UCSD-AML1 (cell line): Measurements from ENCODE around the gene TSPEAR.
"Not testable (repeated sequence)": the region's sequence is repeated elsewhere in the genome, so short reads cannot be mapped to it uniquely, and the experiment has no call there.

Source experiments
- DNase-seq: peaks from one replicate; lab custom pipeline; 2025; ENCODE audit not compliant: unreplicated experiment; lab: John Stamatoyannopoulos, UW

TSPEAR gene

DNA sequence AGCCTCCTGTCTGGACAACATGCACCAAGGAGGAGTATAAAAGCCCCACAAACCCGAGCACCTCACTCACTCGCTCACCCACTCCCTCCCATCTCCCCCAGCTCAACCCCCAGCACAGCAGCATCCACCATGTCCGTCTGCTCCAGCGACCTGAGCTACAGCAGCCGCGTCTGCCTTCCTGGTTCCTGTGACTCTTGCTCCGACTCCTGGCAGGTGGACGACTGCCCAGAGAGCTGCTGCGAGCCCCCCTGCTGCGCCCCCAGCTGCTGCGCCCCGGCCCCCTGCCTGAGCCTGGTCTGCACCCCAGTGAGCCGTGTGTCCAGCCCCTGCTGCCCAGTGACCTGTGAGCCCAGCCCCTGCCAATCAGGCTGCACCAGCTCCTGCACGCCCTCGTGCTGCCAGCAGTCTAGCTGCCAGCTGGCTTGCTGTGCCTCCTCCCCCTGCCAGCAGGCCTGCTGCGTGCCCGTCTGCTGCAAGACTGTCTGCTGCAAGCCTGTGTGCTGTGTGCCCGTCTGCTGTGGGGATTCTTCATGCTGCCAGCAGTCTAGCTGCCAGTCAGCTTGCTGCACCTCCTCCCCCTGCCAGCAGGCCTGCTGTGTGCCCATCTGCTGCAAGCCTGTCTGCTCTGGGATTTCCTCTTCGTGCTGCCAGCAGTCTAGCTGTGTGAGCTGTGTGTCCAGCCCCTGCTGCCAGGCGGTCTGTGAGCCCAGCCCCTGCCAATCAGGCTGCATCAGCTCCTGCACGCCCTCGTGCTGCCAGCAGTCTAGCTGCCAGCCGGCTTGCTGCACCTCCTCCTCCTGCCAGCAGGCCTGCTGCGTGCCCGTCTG, 137.5 kb downstream of the TSPEAR start, which contains the start of gene KRTAP10-4:
TSS of gene KRTAP10-4 (plus strand) at position 100 of the 827 bp plus-strand sequence. CDS start at position 130, 30 bp downstream.
- not testable (repeated sequence) for DNase-seq

DNA sequence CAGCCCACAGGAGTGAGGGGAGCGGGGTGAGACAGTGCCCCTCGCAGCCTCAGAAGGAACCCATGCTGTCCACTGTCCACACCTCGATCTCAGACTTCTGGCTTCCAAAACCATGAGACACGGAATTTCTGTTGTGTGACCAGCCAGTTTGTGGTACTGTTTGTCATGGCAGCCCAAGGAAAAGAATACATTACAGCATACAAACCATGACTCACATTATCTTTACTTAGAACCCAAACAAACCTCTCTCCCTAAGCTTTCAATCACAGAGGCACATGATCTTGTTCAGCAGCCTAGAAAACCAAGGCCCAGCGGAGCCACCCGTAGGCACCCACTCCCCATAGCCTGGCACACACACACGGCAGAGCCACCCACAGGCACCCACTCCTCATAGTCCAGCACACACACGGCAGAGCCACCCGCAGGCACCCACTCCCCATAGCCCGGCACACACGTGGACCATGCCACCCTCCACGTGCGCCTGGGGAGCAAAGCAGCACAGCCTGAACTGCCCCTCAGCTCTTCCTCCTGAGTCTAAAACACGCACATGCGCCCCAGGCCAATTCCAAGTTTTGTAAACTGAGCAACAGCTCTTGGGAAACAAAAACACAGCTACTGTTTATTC, 138.3 kb downstream of the TSPEAR start:
- no peak for DNase-seq

DNA sequence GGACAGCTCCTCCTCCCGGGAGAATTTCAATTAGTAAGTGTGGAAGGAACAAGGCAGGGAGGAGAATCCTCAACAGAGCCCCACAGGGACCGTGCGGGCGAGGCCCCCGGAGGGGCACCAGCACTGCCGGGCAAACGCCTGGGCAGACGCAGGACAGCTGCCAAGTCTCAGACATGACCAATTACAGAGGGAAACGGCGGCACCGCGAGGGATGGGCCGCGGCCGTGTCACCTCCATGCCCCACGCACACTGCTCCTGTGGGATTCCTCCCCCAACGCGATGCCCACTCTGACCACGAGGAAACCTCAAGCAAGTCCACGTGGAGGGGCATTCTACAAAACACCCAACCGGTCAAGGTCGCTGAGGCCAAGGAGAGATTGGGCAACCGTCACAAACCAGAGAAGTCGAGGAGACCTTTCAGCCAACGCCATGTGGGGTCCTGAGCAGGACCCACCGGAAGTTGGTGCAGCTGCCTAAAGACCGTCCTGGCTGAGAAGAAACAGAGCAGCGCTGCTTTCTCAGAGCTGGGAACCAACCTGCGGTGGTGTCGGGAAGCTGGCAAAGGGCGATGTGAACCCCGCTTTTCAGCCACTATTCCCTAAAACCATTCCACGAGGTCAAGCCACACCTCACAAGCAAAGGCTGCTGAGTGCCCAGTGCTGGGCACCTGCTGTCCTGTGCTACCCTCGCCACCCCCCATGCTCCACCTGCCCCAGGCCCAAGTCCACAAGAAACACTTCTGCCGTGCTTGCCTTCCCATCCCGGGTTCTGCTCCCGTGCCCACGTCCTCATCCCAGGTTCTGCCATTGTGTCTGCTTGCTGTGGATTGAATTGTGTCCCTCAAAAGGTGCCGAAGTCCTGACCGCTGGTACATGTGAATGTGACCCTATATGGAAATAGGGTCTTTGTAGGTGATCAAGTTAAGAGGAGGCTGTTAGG, 139.3 kb downstream of the TSPEAR start:
- no peak for DNase-seq

DNA sequence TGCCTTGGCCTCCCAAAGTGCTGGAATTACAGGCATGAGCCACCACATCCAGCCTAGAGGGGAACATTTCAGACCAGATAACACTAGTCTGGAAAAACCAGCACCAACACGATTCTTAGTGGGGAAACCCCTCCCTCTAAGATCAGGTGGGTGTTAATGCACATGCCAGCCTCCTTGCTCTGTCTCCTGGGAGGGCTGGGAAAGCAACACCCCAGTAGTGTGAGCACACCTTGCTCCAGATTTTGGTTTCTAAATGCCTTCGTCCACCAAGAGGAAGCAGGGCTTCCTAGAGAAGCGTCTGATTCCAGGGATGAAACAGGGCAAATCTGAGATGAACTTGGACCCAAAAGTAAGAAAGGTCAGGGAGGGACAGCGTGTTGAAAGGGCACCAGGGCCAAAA, 140.1 kb downstream of the TSPEAR start:
- no peak for DNase-seq

DNA sequence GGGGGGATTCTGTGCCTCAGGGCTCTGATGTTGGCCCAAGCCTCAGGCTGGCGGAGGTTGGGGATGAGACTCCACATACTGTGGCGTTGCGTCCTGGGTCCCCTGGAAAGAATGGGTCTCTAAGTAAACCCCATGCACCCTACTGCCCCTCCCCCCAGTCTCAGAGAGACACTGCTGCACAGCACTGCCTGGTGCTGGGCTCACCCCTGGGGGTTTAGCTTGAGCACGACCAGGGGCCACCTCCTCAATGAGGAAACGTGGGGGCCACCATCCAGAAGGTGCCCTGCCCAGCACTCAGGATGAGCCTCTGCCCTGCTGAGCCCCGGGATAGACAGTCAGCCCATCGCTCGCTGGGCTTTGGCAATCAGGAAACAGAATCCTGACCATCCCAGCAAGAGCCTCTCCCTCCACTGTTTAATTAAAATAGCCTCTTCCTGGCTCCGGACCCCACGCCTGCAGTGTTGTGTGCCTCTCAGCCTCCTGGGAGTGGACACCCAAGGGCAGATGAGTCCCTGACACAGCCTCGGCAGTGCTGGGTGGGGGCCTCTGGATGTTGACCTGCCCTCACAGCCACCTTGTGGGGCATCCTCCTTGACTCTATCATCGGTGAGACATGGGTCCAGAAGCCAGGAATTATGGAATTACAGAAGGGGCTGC, 141.4 kb downstream of the TSPEAR start:
- DNase-seq, result no peak

DNA sequence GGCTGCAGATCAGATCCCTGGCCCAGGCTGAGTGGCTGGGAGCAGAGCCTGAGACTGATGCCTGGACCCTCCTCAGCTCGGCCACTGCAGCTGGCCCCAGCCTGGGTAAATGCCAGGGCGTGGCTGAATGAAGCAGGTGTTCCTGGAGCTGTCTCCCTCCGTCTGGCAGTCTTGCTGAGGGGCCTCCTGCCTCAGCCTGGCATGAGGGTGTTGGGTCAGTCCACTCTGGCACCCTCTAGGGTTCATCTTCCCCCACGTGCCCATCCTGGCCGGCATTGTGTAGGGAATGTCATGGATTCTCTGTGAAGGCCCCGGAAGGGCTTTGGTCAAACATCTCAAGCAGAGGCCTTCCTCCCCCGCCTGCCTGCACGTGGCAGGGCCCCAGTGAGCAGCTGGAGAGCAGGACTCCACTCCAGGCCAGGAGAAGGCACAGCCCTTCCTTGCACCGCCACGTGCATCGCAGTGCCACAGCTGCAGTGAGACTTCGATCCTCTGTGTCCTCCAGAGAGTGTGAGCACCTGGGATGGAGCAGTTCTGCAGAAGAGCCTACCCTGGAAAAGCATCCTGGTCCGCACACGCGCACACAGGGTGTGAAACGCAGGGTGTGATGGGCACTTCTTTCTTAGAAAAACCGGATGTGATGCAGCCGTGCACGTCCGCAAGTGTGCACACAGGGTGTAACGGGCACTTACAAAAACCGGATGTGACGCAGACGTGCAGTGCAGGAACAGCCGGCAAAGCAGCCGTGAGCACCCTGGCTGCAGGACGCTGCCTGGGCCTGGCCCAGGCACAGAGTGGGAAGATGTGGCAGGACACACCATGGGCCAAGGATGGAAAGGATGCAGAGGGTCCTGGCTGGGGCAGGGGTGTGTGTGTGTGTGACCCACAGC, 142.5 kb downstream of the TSPEAR start:
- no peak for DNase-seq

DNA sequence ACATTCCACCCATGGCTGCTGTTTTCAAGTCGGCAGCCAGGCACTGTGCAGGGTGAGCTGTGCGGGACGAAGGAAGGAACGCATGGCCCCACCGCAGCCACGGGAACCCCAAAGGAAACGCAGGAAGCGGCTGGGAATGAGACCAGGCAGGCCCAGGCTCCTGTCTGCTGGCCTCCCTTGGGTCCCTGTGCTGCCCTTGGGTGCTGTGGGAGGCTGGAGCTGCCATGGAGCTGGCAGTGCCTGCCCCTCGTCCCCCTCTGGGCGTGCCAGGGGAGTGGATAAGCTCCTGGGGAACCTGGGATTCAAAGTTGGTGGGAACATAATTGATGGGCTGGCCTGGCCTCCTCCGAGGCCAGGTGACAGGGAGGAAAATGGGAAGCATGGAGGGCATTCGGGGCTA, 143.1 kb downstream of the TSPEAR start:
- DNase-seq, result no peak

DNA sequence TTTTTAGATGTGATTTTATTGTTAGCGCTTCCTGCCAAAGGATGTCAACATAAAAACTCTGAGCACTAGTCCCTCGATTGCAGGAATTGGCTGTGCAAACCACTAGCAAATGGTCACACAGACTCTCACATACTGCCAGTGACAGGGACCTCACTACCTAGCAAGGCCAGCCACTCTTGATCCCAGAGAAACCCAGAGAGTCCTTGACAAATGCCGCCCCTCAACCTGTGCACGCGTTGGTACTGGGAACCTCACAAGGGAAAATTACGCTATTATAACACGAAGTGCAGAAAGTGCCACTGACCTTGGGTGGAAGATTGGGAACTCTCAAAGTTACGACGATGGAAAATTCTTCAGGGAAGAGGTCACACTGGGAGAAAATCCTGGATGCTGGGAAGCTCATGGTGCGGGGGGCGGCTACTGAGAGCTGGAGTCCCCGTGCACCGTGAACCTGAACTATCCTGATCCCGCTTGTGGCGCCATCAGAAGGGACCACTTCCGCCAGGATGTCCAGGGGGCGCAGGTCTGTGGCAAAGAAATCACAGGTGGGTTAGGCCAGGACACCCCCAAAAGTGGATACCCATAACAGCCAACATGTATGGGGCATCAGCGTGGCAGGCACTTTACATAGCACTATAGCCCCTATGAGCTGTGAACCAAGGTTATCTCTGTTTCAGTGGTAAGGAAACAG, 143.7 kb downstream of the TSPEAR start:
- DNase-seq, result no peak

DNA sequence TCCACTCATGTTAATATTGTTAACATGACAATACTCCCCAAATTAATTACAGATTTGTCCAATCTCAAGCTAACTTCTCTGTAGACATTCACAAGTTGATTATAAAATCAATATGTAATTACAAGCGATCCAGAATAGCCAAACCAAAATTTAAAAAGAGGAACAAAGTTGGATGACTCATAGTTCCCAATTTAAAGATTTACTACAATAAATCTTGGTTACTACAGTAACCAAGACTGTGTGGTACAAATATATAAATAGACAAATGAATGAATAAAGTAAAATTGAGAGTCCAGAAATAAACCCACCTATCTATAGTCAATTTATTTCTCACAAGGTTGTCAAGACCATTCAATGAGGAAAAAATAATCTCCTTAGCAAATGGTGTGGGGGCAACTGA, 145.0 kb downstream of the TSPEAR start:
- DNase-seq, result no peak

DNA sequence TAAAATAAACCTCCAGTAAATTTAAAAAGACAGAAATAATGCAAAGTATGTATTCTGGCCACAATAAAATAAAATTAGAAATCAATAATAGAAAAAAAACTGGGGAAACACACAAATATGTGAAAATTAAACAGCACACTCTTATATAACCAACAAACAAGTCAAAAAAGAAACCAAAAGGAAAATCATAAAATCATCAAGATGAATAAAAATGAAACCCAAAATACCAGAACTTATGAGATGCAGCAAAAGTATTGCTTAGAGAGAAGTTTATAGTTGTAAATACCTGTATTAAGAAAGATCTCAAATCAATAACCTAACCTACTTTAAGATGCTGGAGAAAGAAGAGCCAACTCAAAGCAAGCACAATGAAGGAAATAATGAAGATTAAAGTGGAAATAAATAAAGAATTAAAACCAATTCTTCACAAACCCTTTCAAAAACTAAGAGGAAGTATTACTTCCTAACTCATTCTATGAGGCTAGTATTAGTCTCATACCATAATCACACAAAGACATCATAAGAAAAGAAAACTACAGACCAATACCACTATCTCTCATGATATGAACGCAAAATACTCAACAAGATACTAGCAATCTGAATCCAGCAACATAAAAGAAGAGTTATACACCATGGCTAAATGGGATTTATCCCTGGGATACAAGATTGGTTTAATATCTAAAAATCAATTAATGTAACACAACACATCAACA, 146.3 kb downstream of the TSPEAR start:
- no peak for DNase-seq

DNA sequence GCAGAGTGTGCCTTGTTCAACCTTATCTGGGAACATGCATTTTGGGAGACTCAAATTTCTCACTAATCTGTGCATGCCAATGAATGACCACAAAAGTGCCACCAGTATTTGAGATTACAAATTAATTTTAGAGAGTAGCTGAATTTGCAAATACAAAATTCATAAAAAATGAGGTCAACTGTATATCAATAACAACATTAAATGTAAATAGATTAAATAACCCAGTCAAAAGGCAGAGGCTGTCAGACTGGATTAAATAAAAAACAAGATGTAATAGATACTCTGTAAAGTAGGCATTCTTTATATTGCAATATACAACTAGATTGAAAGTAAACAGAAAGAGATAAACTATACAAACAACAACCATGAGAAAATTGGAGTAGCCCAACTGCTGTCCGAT, 147.3 kb downstream of the TSPEAR start:
- DNase-seq, result no peak

DNA sequence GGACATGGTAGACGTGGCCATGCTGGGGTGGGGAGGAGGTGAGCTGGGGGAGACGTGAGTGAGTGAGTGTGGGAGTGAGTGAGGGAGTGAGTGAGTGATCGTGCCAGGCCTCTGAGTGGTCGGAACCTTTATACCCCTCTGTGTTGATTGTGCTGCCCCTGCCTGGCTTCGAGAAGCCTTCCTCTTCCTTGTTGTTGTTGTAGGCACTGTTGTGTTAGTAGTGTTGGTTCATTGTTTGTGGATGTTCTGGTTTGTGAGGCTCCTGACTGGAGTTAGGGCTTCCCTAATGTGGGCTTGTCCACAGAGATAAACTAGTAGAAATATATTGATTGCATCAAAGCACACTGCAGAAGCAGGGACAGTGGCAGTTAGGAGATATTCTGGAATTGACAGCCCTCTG, 152.7 kb downstream of the TSPEAR start, which contains the start of gene KRTAP10-3:
TSS of gene KRTAP10-3 (minus strand) at position 101 of the 400 bp plus-strand sequence. CDS start at position 21, 80 bp downstream.
- DNase-seq, result no peak

DNA sequence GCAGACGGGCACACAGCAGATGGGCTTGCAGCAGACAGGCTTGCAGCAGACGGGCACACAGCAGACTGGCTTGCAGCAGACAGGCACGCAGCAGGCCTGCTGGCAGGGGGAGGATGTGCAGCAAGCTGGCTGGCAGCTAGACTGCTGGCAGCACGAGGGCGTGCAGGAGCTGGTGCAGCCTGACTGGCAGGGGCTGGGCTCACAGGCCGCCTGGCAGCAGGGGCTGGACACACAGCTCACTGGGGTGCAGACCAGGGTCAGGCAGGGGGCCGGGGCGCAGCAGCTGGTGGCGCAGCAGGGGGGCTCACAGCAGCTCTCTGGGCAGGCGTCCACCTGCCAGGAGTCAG, 153.1 kb downstream of the TSPEAR start:
- DNase-seq, result not testable (repeated sequence)

DNA sequence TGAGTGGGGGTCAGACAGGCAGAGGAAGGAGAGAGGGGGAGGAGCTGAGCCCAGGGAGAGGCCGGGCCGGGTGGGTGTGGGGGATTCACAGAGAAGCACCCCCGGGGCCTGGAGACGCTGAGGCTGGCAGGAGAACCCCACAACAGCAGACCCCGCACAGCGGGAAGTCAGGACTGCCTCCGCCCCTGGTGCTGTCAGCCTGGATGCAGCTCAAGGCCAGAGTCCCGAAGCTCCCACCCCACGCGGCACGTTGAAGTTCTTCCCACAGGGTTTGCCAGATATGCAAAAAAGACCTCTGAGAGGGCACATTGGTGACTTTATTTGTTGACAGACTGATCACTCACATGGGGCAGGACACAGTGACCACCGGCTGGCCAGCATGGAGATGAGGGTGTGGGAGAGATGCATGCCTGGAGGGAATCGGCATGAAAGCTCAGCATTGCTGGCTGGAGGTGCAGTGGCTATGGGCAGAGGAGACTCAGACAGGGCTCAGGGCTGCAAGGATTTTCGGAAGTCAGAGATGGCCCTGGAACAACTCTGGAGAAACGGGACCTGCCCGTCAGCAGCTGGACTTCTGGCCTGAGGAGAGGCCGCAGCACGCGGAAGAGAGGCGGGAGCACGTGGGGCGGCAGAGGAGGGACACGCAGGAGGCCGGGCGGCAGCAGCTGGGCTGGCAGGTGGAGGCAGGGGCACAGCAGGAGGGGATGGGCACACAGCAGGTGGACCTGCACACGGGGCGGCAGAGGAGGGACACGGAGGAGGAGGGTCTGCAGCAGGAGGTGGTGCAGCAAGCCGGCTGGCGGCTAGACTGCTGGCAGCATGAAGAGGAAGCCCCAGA, 153.7 kb downstream of the TSPEAR start:
- DNase-seq, result no peak

DNA sequence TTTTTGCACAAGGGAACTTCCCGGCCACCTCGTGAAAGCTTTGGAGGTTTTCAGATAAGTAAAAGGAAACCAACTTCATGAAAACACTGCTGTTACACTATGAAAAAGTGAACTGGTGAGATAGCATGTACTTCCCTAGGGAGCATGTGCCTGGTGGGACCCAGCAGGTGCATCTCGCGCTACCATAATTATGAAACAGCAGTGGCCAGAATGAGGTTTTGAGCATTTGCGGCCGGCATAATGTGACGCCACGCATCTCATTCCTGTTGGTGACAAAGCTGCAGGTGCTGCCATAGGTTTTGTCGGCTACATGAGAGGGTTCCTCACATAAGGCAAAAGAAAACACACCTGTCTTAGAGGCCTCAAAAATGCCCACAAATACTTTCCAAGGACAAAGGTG, 154.5 kb downstream of the TSPEAR start:
- no peak for DNase-seq

DNA sequence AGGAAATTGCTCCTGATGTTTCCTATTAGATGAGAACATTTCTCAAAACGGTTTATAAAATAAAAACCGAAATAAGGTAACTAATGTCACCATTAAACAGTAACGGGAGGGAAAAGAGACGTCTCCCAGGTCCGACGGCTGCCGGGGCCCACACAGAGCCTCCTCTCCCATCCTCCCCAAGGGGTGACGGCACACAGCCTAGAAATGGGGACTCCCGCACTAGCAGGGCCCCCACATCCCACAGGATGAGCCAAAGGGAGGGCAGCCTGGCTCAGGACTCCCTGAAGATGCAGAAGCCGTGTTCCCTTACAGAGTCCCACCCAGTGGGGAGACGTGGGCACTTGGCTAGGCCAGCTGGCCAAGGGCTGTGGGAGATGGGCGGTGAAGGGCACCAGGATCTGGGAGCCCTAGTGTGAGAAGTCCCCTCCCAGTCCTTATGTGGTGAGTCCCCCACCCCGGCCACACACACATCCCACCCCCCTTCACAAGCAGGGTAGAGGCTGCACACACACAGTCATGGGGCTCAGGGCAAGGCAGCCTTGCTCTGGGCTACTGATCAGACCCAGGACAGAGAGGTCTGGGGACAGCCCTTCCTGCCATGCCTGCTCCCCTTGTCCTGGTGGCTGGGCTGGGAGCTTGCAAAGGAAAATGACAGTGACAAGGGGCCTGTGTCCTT, 156.0 kb downstream of the TSPEAR start:
- DNase-seq, result no peak

DNA sequence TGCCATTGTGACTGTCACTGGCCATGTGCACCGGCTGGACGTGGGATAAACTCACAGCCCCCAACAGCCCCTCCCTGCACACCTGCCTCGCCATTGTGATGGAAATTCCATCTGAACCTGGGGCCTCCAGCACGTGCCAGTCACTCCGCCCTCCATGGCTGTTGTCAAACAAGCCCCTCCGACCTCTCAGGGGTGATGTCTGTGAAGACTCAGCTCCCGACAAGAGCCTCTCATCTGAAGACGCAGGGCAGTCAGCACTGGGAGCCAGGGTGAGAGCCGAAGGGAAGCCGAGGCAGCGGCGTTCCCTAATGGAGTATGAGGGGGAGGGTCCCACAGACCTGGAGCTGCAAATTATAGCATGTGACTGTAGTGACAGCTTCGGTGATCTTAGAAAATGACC, 158.7 kb downstream of the TSPEAR start:
- DNase-seq, result no peak
